HPDE6-E6E7 (cell line): Measurements from ENCODE around the gene ADGRA1.

ENCODE experiments used
- DNase-seq: peaks from one replicate; pipeline ENCODE4 v3.0.0; 2011; ENCODE audit warnings: missing footprints; ENCODE audit errors: extremely low spot score

ADGRA1 gene

DNA sequence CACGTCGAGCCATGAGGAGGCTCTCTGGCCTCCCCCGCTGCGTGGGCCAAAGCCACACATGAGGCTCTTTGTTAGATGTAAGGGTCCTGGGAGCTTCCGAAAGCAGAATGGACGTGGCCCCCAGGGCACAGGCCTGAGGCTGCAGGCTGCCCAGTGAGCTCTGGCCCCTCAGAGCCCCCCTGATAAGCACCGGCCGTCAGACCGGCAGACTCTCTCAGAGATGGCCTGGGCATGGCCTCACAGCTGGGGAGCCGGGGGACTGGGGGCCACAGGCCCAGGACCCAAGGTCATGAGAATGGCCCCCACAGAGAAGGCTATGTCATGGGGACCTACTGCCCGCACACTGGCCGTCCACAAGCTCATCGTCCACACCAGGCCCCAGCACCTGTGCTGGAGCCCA lies 31.7 kb upstream of the ADGRA1 start:
- no peak for DNase-seq

DNA sequence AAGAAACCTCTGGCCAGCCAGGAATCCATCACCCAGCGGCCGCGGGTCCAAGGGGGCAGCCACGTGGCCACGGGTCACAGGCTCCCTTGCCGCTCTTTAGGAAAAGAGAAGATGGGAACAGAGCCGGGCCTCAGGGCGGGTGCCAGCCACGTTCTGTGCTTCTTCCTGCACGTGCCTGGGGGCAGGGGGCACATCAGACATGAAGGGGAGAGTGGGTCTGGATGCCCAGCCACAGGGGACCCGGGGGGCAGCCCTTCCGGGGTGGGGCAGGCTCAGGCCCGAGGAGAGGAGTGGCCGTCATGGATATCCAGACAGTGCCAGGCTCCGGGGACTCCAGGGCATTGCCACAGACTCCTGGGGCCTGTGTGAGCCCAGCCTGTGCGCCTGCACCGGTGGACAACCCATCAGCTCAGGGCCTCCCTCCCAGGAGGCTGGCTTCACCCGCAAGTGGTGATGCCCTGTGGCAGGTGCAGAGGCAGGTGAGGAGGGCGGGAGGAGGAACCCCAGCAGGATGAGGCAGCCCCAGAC lies 31.0 kb upstream of the ADGRA1 start:
- DNase-seq: no peak

DNA sequence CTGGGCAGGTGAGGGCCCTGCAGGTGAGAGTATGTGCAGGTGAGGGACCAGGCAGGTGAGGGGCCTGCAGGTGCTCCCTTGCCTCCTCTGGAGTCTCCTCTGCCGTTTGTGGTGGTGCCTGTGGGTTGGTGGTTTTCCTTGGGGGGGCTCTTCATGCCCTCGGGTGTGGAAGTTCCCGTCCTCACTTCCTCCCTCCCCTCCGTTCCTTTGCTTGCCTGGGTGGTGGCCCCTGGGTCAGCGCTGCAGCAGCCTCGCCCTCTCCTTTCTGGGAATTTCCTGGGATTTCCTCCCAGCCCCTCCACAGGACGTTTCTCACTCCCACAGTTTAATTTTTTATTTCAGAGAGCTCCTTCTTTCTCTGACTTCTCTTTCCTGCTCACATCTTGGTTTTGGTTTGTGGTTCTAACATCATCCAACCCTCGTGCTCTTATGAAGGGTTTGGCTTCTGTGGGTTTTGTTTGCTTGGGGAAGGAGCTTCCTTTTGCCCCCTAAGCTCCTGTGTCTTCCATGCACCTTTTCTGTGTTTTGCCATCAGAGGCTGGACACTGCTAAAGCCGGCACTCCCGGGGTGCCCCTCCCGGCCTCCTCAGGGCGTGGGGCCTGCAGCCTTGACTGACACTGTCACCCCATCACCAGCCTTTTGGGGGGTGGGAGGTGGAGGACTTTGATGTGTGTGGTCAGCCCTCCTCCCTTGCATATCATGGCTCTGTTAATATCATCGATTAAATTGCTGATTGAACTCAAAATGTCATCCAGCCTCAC lies 29.2 kb upstream of the ADGRA1 start:
- no peak for DNase-seq

DNA sequence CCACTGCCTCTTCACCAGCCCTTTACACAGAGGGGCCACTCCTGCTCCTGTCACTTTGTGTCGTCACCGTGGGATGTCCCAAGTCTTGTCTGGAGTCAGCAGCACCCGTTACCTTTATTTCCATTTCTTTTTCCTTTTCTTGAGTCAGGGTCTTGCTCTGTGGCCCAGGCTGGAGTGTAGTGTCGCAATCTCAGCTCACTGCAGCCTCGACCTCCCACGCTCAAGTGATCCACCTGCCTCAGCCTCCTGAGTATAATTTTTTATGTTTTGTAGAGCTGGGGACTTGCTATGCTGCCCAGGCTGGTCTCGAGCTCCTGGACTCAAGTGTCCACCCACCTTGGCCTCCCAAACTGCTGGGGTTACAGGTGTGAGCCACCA lies 28.6 kb upstream of the ADGRA1 start:
- DNase-seq: no peak

DNA sequence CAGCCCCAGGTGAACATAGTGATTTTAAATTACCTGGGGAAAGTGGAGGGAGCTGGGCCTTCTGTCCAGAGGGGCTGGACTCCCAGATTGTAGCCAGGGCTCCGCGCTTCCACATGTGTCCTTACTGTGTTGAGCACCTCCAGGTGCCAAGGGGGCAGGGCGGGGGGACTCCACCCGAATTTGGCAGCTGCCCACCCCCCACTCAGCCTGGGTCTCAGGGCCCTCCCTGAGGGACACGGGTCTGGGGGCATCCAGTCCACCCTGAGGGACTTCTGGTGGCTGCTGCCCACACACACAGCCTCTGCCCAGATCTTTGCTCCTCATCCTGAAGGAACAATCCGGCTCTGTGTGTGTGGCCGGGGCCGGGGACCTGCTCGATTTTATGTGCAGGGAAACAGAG lies 28.2 kb upstream of the ADGRA1 start:
- no peak for DNase-seq

DNA sequence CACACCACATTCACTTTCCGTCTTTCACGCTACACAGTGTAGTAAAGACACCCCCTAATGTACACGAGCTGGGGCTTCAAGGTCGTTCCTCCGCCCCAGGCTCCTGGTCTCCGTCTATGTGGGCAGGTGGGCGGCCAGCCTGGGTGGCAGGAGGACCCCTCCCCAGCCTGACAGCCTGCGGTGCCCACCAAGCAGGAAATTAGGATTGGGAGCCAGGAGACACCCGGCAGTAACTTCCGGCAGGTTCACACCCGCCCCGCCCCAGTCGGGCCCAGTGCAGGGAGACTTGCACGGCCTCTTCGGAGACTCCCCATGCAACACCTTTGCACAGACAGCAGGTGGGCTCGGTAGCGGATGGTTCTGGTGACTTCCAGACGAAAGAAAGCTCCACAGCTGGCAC lies 27.7 kb upstream of the ADGRA1 start:
- DNase-seq: no peak

DNA sequence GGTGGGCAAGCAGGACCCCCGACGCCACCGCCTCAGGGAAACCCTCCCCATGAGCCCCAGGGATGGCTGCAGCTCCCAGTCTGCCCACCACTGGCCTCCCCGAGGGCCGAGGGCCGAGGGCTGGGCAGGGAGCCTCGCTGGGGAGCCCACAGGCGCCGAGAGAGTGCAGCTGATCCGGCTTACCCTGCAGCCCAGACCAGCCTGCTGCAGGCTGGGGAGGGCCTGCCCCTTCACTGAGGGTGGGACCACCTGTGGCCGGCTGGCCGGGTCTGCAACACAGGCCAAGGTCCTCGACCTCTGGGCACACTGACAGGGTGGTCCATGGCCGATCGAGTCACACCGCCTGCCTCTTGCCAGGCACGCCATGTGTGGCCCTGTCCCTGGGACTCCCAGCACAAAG lies 27.3 kb upstream of the ADGRA1 start:
- no peak for DNase-seq

DNA sequence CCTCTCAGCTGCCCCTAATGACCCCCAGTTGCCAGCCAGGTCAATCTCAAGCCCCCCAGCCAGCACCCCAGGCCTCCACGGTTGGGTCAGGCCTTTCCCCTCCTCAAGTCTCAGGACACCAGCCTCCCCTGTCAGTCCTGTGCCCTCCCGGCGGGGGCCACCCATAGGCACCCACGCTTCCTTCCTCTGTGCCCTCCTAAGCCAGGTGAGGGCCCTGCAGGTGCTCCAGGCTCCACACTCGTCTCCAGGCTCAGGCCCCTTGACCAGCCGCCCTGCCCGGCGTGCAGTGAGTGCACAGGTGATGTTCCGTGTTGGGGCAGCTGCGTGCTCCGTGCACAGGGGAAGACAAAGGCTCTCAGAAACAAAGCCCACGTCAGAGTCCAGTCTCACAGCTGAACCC lies 26.8 kb upstream of the ADGRA1 start:
- DNase-seq: no peak

DNA sequence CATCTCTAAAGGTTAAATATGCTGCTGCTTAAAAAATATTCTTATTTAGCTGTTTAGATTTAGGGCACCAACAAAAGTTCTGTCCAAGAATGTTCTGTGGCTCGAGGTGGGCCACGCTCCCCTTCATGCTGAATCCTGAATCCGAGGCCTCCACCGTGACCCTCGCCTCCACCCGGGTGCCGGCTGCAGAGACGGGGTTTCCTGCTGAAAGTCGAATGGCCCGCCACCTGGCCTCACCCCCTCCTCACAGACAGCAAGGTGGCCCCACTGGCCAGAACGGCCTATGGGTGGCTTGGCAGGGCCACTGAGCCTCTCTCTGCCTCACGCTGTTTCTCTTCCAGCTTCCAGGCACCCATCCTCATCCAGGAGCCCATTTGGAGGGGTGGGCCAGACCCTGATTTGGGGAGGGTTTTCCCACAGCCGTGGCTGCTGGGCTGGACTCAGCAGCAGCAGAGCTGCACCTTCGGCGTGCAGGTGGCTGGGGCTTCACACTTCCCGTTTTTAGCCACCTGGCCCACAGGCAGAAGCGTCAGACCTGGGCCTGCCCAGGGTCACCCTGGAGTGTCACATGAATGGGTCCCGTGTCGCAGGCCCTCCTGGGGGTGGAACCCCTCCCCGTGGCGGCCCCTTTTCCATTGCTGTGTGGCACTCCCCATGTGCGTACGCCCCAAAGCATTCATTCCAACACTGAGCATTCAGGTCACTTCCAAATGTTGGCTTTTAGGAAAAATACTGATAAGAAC lies 26.3 kb upstream of the ADGRA1 start:
- no peak for DNase-seq

DNA sequence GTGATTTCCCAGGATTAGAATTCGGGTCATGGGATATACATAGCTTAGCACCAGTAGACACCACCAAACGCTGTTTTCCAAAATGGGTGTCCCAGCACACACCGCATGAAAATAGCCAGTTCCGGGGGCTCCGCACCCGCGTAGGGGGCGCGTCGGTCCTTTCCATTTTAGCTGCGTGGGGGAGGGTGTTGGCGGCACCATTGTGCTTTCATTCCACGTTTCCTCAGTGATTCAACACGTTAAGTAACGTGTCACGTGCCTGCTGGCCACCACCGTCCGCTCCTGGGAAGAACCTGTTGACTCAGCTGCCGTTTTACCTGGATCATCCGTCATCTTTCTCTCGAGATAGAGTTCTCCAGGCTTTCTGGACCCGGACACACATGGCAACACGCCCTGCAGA lies 25.6 kb upstream of the ADGRA1 start:
- no peak for DNase-seq

DNA sequence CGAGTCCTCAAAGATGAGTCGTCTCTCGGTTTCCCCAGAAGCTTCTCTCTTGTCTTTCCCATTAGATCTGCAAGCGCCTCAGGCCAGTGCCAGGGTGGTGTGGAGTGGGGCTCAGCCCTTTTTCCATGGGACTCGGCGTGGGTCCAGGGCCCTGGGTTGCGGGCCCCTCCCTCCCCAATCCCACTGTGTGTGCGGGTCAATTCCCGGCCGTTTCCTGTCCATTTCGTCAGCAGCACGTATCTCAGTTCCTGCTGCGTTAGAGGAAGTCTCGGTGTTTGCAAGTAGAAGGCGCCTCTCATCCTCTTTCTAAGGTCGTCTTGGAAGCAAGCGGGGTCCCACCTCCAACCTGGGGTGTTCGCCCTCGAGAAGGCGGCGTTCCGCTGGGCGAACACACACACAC lies 25.1 kb upstream of the ADGRA1 start:
- DNase-seq: no peak

DNA sequence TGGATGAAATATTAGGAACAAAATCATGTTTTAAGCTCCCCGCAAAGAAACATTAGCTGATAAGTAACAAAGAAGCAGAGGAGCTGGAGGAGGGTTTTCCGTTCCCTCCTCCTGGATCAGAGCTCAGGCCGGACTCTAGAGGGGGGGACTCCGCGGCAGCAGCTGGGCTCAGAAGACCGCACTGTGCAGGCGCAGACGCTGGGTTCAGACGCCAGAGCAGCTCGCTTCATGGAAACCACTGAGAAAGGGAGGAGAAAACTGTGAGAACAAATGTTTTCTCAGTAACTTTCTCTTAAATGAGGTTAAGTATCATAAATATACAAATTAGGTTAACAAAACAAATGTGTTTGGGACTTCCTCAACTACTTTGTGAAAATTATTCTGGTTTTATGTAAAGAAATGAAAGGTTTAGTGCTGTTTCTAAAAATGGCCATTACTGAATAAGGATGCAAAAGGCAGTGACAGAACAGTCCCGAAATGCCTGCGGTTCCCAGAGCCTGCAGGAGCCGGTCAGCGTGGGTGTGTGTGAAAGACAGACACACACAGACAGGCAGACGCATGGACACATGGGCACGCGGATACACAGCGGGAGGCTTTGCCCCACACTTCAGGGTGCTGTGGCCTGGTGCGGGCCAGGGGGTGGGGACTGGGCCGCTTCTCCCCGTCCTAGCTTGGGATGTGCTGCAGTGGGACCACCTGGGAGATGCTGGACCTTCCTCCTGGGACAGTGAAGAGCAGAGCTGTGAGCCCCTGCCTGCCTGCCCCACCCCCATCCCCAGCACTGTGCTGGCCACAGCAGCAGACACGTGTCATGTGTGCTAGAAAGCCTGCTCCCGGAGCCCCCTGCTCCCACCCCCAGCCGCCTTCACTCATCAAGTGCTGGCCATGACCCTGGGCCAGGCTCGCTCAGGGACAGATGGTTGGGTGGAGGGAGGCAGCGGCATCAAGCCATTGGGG lies 20.3 kb upstream of the ADGRA1 start:
- no peak for DNase-seq

DNA sequence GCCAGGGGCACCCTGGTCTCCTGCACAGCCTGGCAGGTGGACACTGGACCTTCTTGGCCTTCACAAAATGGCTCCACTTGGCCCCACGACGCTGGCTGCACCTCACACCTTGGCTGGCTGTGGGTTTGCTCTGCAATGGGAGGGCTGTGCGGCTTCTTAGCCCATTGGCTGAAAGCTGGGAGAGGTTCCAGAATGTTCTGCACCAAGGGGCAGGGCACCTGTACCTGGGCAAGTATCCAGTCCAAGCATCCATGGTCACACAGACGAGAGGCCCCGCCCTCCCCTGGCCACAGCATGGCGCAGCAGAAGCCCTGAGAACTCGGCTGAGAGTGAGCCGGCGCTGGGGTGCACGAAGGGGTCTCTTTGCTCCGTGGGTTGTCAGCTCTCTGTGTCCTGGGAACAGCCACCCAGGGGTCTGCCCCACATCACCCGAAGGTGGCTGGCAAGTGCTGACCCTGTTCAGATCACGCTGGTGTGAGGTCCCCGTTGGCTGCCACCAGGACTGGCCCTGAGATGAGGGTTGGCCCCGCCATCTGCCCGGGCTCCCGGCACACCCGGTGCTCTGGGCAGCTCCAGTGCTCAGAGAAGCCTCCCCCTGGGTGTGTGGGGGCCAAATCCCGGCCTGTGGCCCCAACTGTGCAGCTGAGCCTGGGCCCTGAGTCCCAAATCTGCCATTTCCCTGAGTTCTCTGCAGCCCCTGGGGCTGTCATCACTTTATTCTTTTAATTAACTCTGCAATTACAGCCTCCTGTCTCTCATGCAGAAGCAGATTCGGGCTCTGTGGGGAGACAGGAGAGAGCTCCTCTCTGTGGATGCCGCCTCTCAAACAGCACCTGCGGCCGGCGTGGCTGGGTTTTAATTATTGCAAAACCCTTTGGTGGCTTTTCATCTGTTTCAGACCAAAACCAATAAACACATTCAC lies 19.4 kb upstream of the ADGRA1 start:
- no peak for DNase-seq

DNA sequence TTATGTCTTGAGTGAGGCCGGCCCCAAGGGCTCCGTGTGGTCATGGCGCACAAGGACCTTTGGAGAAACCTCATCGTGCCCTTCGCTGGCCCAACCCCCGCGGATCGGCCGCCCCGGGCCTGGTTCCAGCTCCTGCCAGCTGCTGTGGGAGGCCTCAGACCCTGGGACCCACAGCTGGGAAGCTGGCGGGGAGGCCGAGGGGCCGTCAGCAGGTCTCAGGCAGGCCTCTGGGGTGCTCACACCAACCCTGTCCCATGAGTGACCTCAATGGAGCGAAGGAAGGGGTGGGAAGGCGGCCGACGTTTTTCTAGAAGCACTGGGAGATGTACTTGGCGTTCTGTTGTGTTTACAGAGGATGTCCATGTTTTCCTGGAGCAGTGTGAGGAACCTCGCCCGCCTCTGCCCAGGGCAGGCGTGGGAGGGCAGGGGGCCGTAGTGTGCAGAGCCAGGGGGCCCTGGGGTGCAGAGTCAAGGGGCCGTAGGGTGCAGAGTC lies 18.6 kb upstream of the ADGRA1 start:
- DNase-seq: no peak

DNA sequence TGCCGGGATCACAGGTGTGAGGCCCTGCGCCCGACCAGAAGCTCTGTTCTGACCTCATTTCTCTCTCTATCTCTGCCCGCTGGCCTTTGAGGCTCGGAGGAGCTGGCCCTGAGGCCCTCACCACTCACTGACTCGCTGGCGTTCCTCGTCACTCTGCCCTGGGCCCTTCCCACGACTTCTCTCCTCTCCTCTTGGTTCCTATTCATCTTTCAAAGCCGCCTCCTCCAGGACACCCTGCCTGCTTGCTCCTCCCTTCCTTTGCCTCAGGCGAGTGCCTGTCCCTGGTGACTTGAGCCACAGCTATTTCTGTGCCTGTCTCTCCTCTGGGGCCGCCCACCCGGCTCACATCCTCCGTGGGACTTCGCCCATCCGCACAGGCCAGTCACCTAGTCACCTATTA lies 17.3 kb upstream of the ADGRA1 start:
- DNase-seq: no peak

DNA sequence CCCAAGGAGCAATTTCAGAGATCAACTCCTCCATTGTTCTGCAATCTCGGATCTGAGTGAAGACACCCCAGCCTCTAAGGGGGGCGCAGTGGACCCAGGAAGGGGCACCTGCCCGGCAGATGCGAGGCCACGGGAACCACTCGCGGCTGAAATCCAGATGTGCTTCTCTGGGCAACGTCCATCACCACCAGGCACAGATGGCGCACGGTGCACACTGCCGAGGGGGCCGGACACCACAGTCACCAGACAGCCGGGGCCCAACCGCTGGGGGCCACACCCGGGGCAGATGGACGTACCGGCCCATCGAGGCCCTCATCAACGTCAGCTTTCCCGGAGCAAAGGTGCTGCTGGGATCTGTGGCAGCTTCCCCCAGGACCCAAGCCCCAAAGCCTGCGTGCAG lies 16.9 kb upstream of the ADGRA1 start:
- no peak for DNase-seq

DNA sequence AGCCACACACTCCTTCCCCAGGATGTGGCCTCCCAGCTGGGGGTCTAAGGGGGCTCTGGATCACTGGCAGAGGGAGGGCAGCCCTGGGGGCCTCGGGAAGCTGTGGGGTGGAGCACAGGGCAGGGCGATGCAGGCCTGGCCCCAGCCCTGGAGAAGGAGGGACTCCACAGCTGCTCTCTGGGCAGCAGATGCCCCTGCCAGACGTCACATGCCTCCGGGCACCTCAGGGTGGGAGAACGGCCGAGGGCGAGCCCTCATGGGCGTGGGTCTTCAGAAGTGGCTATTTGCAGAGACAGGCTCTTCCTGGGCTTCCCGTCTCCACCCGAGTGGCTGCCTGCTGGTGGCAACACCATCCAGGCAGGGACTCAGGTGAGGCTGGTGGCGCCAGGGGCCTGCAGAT lies 16.0 kb upstream of the ADGRA1 start:
- DNase-seq: no peak

DNA sequence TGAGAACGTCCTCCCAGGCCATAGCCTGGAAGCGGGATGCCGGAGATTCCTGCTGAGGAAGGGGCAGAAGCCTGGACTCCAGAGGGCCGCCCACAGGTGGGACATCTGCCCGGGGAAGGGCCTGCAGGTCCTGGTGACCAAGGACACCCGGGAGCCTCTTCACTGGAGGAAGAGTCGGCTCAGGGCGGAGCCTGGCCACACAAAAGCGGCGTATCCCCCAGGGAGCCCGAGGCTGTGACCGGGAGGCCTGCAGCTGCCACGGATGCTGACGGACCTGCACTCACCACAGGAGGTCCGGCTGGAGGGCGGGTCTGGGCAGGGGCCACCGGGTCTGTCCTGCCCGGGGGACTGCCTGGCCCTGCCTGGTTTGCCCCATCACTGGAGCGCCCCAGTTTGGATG lies 15.5 kb upstream of the ADGRA1 start:
- no peak for DNase-seq

DNA sequence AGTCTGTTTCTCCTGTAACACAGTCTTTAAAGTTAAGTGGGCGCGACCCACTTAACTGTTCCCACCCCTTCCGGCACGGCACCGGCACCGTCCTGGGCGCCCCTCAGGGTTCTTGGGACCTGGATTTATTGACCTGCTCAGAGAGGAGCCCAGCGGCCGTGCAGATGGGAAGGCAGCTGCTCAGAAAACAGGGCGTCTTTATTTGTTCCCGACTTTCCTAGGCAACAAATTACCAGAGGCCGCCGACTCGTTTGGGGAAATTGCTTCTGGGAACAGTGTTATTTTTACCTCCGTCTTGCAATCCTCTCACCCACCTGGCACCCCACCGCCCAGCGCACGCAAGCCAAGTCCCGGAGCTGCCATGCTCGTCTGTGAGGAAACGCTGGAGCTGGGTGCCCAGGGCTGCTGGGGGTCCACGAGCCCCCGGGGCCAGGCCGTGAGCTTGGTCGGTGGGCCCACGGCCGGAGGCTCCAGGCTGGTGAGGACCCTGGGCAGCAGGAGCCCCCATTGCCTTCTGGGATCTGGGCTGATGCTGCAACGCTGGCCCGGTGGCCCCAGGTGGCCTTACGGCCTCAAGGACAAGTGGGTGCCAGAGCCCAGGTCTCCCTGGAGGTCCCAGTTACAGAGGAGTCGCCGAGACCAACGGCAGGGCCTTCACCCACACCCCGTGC lies 14.9 kb upstream of the ADGRA1 start:
- DNase-seq: no peak
